Activated CD8-positive, alpha-beta T cell treated with anti-CD3 and anti-CD28 coated beads for 36 hours (primary cell): ENCODE measurements around the gene PPP1R1C. TPM values are rescaled to one million over a fixed set of nuclear protein-coding genes. Genes with fewer than 3 reads are reported as not detected.

Source experiments
- ATAC-seq: fragments of 200-7000 bp; cut with Tn5 transposase; one replicate; pipeline ENCODE4 v1.10.0; 2021; ENCODE audit warnings: mild to moderate bottlenecking, moderate library complexity
- CTCF ChIA-PET: fragments of 350-600 bp; sonication (Branson Sonifier 250); formaldehyde crosslinking; loops from one replicate; lab custom pipeline; 2021; ENCODE audit warnings: antibody characterized with exemption; lab: Charles Lee
- POLR2A ChIA-PET: fragments of 350-600 bp; sonication (Branson Sonifier 250); formaldehyde crosslinking; loops from one replicate; lab custom pipeline; 2021; ENCODE audit warnings: antibody characterized with exemption; lab: Charles Lee
- DNase-seq: peaks from one replicate; pipeline ENCODE4 v3.0.0-alpha.2; 2020
- H3K27ac Mint-ChIP-seq: one replicate; pipeline ENCODE4 v1.8.0; 2021; ENCODE audit warnings: mild to moderate bottlenecking, mixed read lengths
- H3K27me3 Mint-ChIP-seq: one replicate; pipeline ENCODE4 v1.8.0; 2021; ENCODE audit warnings: mixed read lengths
- H3K36me3 Mint-ChIP-seq: one replicate; pipeline ENCODE4 v1.8.0; 2021; ENCODE audit warnings: low read depth, mixed read lengths
- H3K4me1 Mint-ChIP-seq: one replicate; pipeline ENCODE4 v1.8.0; 2021; ENCODE audit warnings: low read depth, mixed read lengths
- H3K4me3 Mint-ChIP-seq: one replicate; pipeline ENCODE4 v1.8.0; 2021; ENCODE audit warnings: mild to moderate bottlenecking, moderate library complexity, mixed read lengths
- H3K9me3 Mint-ChIP-seq: one replicate; pipeline ENCODE4 v1.8.0; 2021; ENCODE audit warnings: mixed read lengths
- intact Hi-C: fragments of 100-400 bp; cut with micrococcal nuclease; formaldehyde crosslinking; loops from one replicate; pipeline ENCODE4 v1.10.0; 2022
- total RNA-seq, 2 experiments: library from RNA; stranded (reverse); gene quantifications; one replicate each; pipeline ENCODE4 v1.2.3, GENCODE V29; 2021
- TF ChIP-seq, protein P1 (sequence below): fragments of 200-600 bp; IDR thresholded peaks from one replicate; pipeline ENCODE4 v1.8.0; 2022; ENCODE audit warnings: antibody characterized with exemption, mild to moderate bottlenecking

The PPP1R1C gene
- total RNA-seq, 2 experiments from 2014 or later: not detected

DNA sequence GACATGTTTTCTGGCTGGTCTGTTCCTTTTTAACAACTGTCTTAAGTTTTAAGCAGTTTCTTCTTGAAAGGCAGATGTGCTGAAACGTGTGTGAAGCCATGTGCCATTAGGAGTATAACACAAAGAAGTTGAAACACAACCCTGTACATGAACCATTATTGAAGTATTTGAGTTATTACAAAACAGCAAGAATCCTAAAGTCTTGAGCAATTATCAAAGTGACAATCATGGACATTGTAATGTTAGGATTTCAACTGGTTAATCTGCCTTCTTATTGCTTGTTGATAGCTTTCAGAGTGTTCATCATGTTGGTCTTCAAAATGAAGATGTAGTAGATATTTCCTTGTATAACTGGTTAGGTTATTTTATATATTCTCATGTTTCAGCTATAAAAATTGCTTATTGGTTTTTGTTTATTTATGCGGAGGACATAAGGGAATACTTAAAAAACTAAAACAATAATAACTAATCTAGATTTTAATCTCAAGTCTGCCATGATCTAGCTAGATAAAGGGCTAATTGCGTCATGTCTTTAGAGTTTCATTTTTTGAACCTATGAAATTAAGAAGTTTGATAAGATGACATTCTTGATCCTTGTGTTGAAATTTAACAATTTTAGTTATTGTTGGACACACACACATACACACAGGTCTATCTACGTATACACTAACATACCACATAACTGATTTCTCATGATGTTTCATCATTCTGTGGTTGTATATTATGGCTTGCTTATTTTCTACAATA, 21.1 kb downstream of the PPP1R1C start:
- Mint-ChIP-seq H3K36me3 (no peaks in the 10 kb centered on the region), H3K4me1 (no peaks in the 10 kb centered on the region), H3K9me3 (peaks cover 3% of the 10 kb centered on the region), H3K27me3 (no peaks in the 10 kb centered on the region), H3K4me3 (no peak overlapping the region), H3K27ac (no peak overlapping the region)
- CTCF ChIA-PET: interaction anchor here (0.9 kb wide), 1 partner anchor 173 kb away, joined by 3 read pairs; no protein-coding TSS in a partner anchor
- TF ChIP-seq, protein P1, sequence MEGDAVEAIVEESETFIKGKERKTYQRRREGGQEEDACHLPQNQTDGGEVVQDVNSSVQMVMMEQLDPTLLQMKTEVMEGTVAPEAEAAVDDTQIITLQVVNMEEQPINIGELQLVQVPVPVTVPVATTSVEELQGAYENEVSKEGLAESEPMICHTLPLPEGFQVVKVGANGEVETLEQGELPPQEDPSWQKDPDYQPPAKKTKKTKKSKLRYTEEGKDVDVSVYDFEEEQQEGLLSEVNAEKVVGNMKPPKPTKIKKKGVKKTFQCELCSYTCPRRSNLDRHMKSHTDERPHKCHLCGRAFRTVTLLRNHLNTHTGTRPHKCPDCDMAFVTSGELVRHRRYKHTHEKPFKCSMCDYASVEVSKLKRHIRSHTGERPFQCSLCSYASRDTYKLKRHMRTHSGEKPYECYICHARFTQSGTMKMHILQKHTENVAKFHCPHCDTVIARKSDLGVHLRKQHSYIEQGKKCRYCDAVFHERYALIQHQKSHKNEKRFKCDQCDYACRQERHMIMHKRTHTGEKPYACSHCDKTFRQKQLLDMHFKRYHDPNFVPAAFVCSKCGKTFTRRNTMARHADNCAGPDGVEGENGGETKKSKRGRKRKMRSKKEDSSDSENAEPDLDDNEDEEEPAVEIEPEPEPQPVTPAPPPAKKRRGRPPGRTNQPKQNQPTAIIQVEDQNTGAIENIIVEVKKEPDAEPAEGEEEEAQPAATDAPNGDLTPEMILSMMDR: no peak
- POLR2A ChIA-PET: no interaction called here
- DNase-seq: no peak
- intact Hi-C loops: no loop called here
- no peak for ATAC-seq

DNA sequence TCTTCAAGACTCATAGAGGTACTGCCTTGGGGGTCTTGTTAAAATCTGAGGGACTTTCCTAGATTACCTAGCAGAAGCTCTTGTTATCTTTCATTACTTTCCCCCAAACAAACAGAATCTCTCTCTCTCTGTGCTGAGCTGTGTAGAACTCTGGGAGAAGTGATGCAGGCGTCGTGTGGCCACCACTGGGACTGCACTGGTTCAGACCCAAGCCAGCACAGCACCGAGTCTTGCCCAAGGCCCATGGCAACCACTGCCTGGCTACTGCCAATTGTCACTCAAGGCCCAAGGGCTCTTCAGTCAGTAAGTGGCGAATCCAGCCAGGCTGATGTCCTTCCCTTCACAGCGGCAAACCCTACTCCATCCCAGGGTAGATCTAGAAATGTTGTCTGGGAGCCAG, 28.6 kb downstream of the PPP1R1C start:
- intact Hi-C loops: no loop called here

DNA sequence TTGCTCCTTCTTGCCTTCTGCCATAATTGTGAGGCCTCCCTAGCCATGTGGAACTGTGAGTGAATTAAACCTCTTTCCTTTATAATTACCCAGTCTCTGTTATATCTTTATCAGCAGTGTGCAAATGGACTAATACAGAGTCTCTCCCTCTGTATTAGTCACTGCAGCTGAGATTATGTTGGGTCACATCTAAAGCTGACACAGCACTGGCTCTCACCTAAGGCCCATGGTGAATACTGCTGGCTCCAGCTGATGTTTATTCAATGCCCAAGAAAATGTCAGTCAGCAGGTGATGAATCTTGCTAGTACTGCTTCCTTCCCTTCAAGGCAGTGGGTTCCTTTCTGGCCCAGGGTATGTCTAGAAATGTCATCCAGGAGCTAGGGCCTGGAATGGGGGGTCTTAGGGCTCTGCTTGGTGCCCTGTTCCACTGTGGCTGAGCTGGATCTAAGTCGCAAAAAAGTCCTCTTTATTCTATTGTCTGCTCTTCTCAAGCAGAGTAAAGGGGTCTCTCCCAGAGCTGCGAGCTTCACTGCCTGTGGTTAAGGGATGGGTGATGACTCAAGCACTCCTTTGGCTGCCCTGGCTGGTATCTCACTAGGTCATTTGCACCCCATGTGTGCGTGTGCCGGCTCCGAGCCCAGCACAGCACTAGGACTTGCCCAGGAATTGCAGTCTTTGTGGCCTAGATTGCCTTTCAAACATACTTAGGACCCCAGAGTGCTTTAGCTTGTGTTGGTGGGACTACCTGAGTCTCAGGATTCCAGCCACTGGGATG, 29.9 kb downstream of the PPP1R1C start:
- ATAC-seq (no peak), DNase-seq (no peak)
- no peak overlapping the region for H3K4me3 Mint-ChIP-seq
- peaks cover 9% of the 10 kb centered on the region for H3K9me3 Mint-ChIP-seq
- TF ChIP-seq, protein P1: no peak
- no peaks in the 10 kb centered on the region for H3K36me3 Mint-ChIP-seq
- ChIA-PET POLR2A (interaction anchor here (1.1 kb wide), 1 partner anchor 9 kb away, joined by 3 read pairs; no protein-coding TSS in a partner anchor), CTCF (no interaction called here)
- no peak overlapping the region for H3K27ac Mint-ChIP-seq
- no peaks in the 10 kb centered on the region for H3K27me3 Mint-ChIP-seq
- intact Hi-C loops: no loop called here
- no peaks in the 10 kb centered on the region for H3K4me1 Mint-ChIP-seq

More for the DNA sequence above, 28.6 kb downstream of the PPP1R1C start:
- ChIA-PET POLR2A (no interaction called here), CTCF (no interaction called here)
- ATAC-seq (no peak), DNase-seq (no peak)
- no peak overlapping the region for H3K27ac Mint-ChIP-seq
- H3K36me3 Mint-ChIP-seq: no peaks in the 10 kb centered on the region
- TF ChIP-seq, protein P1: no peak
- H3K4me1 Mint-ChIP-seq: no peaks in the 10 kb centered on the region
- H3K9me3 Mint-ChIP-seq: peaks cover 12% of the 10 kb centered on the region
- H3K4me3 Mint-ChIP-seq: no peak overlapping the region
- no peaks in the 10 kb centered on the region for H3K27me3 Mint-ChIP-seq

DNA sequence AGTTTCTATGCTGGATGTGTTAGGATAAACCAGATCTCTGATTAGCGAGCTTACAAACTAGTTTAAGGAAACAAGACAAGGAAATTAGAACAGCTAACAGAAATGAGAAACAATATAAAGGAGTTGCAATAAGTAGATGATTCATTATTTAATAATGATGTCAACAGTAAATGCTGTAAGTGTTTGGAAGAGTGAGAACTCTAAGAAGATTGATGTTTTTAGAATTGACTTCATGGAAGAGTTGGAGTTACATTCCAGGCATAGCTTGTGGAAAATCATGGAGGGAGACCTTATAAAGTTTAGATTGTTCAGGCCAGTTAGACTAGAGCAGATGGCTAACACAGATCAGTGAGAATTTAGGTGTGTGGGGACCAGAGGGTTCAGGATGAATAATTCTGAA, 32.6 kb downstream of the PPP1R1C start:
- intact Hi-C loops: no loop called here
- H3K27ac Mint-ChIP-seq: no peak overlapping the region
- DNase-seq (no peak), ATAC-seq (no peak)
- POLR2A ChIA-PET: no interaction called here
- peaks cover 2% of the 10 kb centered on the region for H3K4me1 Mint-ChIP-seq
- no peaks in the 10 kb centered on the region for H3K36me3 Mint-ChIP-seq
- CTCF ChIA-PET: no interaction called here
- H3K9me3 Mint-ChIP-seq: peaks cover 13% of the 10 kb centered on the region
- H3K27me3 Mint-ChIP-seq: no peaks in the 10 kb centered on the region
- no peak overlapping the region for H3K4me3 Mint-ChIP-seq
- TF ChIP-seq, protein P1: no peak

DNA sequence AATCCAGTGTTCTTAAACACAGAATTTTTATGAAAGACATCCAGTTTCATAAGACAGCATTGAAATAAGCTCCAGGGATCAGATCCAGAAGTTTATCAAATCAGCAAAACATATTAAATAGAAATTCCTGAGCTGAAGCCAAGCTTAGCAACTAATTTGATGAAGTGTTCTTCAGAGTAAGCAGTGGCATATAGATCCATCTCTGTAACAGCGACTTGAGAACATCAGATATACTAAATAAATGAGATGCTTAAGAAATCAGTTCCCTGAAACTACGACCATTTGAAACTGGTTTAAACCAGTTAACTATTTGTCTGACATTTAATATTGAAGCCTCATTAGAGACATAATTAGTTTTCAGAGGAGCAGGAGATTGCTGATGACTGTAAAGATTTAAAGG, 34.1 kb downstream of the PPP1R1C start:
- ChIA-PET POLR2A (no interaction called here), CTCF (no interaction called here)
- intact Hi-C loops: no loop called here
- DNase-seq (no peak), ATAC-seq (no peak)
- TF ChIP-seq, protein P1: no peak
- no peak overlapping the region for H3K27ac Mint-ChIP-seq
- no peaks in the 10 kb centered on the region for H3K27me3 Mint-ChIP-seq
- peaks cover 8% of the 10 kb centered on the region for H3K9me3 Mint-ChIP-seq
- no peaks in the 10 kb centered on the region for H3K36me3 Mint-ChIP-seq
- H3K4me1 Mint-ChIP-seq: peaks cover 2% of the 10 kb centered on the region
- H3K4me3 Mint-ChIP-seq: no peak overlapping the region
